Small intestine (tissue), 7 donors: ENCODE data around the gene NUTM2A. TPM values are rescaled to one million over a fixed set of nuclear protein-coding genes. Genes with fewer than 3 reads are reported as not detected.
"Not testable (repeated sequence)": the region's sequence is repeated elsewhere in the genome, so short reads cannot be mapped to it uniquely, and the experiment has no call there.

Experiments
- DNase-seq, 2 donors: peaks; one replicate each; pipeline versions ENCODE4 v3.0.0 to v3.0.0-alpha.2; 2013
- FAIRE-seq: peaks from 2 replicates; lab custom pipeline; 2012; peaks lifted over from hg19 to GRCh38; lab: Jason Lieb, UNC
- H3K27ac ChIP-seq, 3 donors: one replicate each; pipeline ENCODE4 v1.5.1; 2013; ENCODE audit warnings: low read length in 2 of 3, mild to moderate bottlenecking in 2 of 3, control low read depth in 1 of 3, inconsistent platforms in 1 of 3, low read depth in 1 of 3, moderate library complexity in 1 of 3
- H3K27me3 ChIP-seq, 3 donors: one replicate each; pipeline ENCODE4 v1.6.1; 2013; ENCODE audit warnings: low read length in 3 of 3, inconsistent platforms in 1 of 3; ENCODE audit not compliant: control insufficient read depth in 3 of 3, insufficient read depth in 3 of 3
- H3K36me3 ChIP-seq, 3 donors: one replicate each; pipeline ENCODE4 v1.6.1; 2013; ENCODE audit warnings: low read length in 3 of 3, inconsistent platforms in 1 of 3, low read depth in 1 of 3, mild to moderate bottlenecking in 1 of 3, moderate library complexity in 1 of 3; ENCODE audit not compliant: control insufficient read depth in 3 of 3, insufficient read depth in 2 of 3
- H3K4me1 ChIP-seq, 3 donors: one replicate each; pipeline ENCODE4 v1.6.1; 2013; ENCODE audit warnings: low read length in 2 of 3, inconsistent platforms in 1 of 3, low read depth in 1 of 3, mild to moderate bottlenecking in 1 of 3, moderate library complexity in 1 of 3; ENCODE audit not compliant: control insufficient read depth in 3 of 3, insufficient read depth in 2 of 3
- H3K4me3 ChIP-seq, 3 donors: one replicate each; pipeline ENCODE4 v1.5.1; 2013; ENCODE audit warnings: low read length in 3 of 3, control low read depth in 1 of 3, inconsistent platforms in 1 of 3, low read depth in 1 of 3, mild to moderate bottlenecking in 1 of 3, moderate library complexity in 1 of 3
- H3K9me3 ChIP-seq, 2 donors: one replicate each; pipeline ENCODE4 v1.6.1; 2013; ENCODE audit warnings: low read depth in 1 of 2, low read length in 1 of 2; ENCODE audit not compliant: control insufficient read depth in 2 of 2, insufficient read depth in 1 of 2
- WGBS, 3 donors: extraction: QIAGEN DNeasy Blood & Tissue Kit; methylation state at CpG; one replicate each; pipeline ENCODE4 v1.1.7; 2013; 5-methylcytosine and 5-hydroxymethylcytosine counted together
- polyA plus RNA-seq, 4 donors: library from polyadenylated mRNA; stranded (reverse) in 3 of 4; unstranded in 1 of 4; fragments of 200-250 nt in 3 of 4; fragments of 120-200 nt in 1 of 4; gene quantifications; one replicate each; pipeline versions ENCODE4 v1.2.1 to v1.2.3, GENCODE V29; 2013
- donor health status: healthy with polysubstance abuse.
- donor health status: control.
- donor health status: control.
- donor health status: Bipolar disorder and iron deficiency.
- donor health status: healthy.

Gene NUTM2A
- polyA plus RNA-seq, 4 donors: 1.2 to 1.7 (median 1.4) TPM; not detected in 1

- DNase-seq, FAIRE-seq, H3K36me3 ChIP-seq, H3K9me3 ChIP-seq, H3K4me1 ChIP-seq, H3K27ac ChIP-seq, H3K27me3 ChIP-seq, H3K4me3 ChIP-seq: not testable (repeated sequence)
- WGBS, 3 donors: 86 to 94% (median 93%) methylated on average over 9 of the region's 9 CpGs
Observed at GRCh38 chr10:87229211-87229610, 4.0 kb downstream of the NUTM2A start.

DNA sequence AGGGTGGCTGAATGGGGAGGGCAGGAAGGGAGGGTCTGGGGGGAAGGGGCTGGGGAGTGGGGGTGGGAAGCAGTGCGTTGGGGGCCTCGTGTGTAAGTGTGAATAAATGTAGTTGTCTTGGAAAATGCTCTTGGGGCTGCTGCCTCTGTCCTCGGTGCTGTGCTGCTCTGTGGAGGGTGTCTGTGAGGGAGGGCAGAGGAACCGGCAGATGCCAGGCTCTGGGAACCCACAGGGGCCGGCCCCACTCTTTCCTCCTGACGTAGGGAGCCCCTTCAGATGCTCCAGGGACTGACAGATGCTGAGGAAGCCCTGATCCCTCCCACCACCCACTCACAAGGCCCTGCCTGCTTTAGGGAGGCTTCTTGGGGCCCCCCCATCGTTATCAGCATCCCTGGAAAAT lies 9.6 kb downstream of the NUTM2A start:
- not testable (repeated sequence) for H3K4me1 ChIP-seq, H3K36me3 ChIP-seq, H3K9me3 ChIP-seq, H3K4me3 ChIP-seq, DNase-seq, H3K27ac ChIP-seq, H3K27me3 ChIP-seq, FAIRE-seq
- WGBS, 3 donors: 65 to 94% (median 80%) methylated on average over 1 to 3 of the region's 7 CpGs

- 51 to 81% (median 58%) methylated on average over 3 of the region's 5 CpGs for WGBS, 3 donors
Observed at GRCh38 chr10:87237244-87237643, 12.0 kb downstream of the NUTM2A start.

DNA sequence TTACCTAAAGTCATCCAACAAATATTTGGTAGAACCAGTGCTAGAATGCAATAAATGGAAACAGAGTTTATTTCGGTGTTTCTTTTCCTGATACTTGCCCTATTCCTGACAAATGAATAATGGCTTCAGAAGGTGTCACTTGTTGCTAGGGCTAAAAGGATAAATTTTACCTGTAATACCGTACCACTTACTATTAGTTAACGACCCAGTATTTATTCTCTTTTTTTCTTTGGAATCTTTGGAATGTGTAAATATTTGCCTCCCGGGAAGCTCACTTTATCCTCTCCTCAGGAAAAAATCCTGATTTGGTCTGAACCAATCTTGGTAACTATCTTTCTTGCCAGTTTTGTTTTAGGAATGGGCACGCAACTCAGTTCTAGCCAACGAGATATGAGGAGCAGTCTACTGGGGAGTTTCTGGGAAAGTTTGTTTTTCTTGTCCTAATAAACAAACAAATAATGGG lies 14.1 kb downstream of the NUTM2A start:
- not testable (repeated sequence) for H3K27me3 ChIP-seq, FAIRE-seq, H3K27ac ChIP-seq, H3K9me3 ChIP-seq, DNase-seq, H3K4me1 ChIP-seq, H3K4me3 ChIP-seq, H3K36me3 ChIP-seq
- 86 to 91% (median 90%) methylated on average over 2 of the region's 6 CpGs for WGBS, 3 donors

More at GRCh38 chr10:87237244-87237643, 12.0 kb downstream of the NUTM2A start:
- peak in 1 of 2 donors; percentile 54 for DNase-seq
- not testable (repeated sequence) for H3K36me3 ChIP-seq, H3K4me1 ChIP-seq, H3K27me3 ChIP-seq, FAIRE-seq, H3K9me3 ChIP-seq, H3K27ac ChIP-seq, H3K4me3 ChIP-seq

DNA sequence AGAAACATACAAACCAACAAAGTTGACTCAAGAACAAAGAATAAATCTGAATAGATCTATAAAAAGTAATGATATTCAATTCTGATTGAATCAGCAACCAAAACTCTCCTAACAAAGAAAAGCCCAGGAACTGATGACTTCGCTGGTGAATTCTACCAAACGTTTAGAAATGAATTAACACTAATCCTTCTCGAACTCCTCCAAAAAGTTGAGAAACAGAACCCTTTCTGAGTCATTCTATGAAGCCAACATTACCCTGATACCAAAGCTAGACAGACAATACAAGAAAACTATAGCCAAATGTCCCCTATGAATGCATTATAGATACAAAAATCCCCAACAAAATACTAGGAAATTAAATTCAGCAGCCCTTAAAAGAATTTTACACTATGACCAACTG lies 16.9 kb downstream of the NUTM2A start:
- H3K4me1 ChIP-seq, H3K27ac ChIP-seq, H3K9me3 ChIP-seq, H3K36me3 ChIP-seq, H3K27me3 ChIP-seq, H3K4me3 ChIP-seq, DNase-seq, FAIRE-seq: not testable (repeated sequence)
- WGBS, 3 donors: 74 to 82% (median 79%) methylated on average over 3 of the region's 3 CpGs

GRCh38 chr10:87247335-87247734 lies 22.1 kb downstream of the NUTM2A start:
- H3K4me1 ChIP-seq, FAIRE-seq, H3K27ac ChIP-seq, DNase-seq, H3K9me3 ChIP-seq, H3K27me3 ChIP-seq, H3K36me3 ChIP-seq, H3K4me3 ChIP-seq: not testable (repeated sequence)
- 30 to 61% (median 50%) methylated on average over 1 of the region's 3 CpGs for WGBS, 3 donors

- FAIRE-seq, H3K27ac ChIP-seq: not testable (repeated sequence)
- 57 to 71% (median 60%) methylated on average over 1 of the region's 1 CpG for WGBS, 3 donors
Observed at GRCh38 chr10:87248818-87249353, 23.6 kb downstream of the NUTM2A start.

DNA sequence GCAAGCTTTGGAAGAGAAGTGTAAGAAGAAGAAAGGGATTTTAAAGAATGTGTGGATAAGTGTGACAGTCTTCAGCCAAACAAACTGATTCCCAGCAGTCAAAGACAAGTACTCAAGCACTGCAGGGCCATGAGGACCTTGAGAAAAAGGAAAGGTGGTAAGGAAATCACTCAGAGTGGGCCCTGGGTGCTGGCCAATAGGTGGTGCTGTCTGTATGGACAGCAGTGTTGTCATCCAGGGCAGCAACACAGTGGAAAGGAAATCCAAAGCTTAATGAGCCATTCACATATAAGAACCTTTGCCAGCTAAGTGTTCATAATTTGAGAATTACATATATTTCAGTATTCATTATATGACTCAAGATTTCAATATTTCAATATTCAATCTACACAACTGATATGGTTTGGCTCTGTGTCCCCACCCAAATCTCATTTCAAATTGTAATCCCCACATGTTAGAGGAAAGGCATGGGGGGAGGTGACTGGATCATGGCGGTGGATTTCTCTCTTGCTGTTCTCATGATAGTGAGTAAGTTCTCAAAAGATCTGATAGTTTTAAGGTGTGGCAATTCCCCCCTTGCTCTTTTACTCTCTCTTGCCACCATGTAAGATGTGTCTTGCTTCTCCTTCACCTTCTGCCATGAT lies 55.6 kb downstream of the NUTM2A start:
- H3K4me1 ChIP-seq, H3K36me3 ChIP-seq, DNase-seq, H3K27ac ChIP-seq, H3K9me3 ChIP-seq, H3K27me3 ChIP-seq, FAIRE-seq, H3K4me3 ChIP-seq: not testable (repeated sequence)
- no CpG with 5 or more reads among the region's 1 CpG for WGBS, 3 donors

More at GRCh38 chr10:87248818-87249353, 23.6 kb downstream of the NUTM2A start:
- H3K36me3 ChIP-seq, H3K4me1 ChIP-seq, H3K4me3 ChIP-seq, H3K27me3 ChIP-seq, DNase-seq, H3K9me3 ChIP-seq: not testable (repeated sequence)
